Lower lobe of right lung (tissue), 2 donors: Measurements from ENCODE around the gene MLLT10. TPM values are rescaled to one million over a fixed set of nuclear protein-coding genes. Genes with fewer than 3 reads are reported as not detected.

Experiments
- ATAC-seq, 2 donors: fragments of 200-7000 bp; cut with Tn5 transposase; one replicate each; pipeline ENCODE4 v1.9.1; 2020 to 2022; ENCODE audit warnings: mild to moderate bottlenecking in 2 of 2, moderate library complexity in 2 of 2
- DNase-seq: peaks from one replicate; pipeline ENCODE4 v3.0.0-alpha.2; 2020
- H3K27ac ChIP-seq: fragments of 200-600 bp; one replicate; pipeline ENCODE4 v1.8.0; 2022
- H3K27me3 ChIP-seq: fragments of 200-600 bp; one replicate; pipeline ENCODE4 v1.8.0; 2022; ENCODE audit warnings: low read depth
- H3K36me3 ChIP-seq: fragments of 200-600 bp; one replicate; pipeline ENCODE4 v1.8.0; 2022; ENCODE audit warnings: mild to moderate bottlenecking
- H3K4me1 ChIP-seq: fragments of 200-600 bp; one replicate; pipeline ENCODE4 v1.8.0; 2022
- H3K4me3 ChIP-seq: fragments of 200-600 bp; one replicate; pipeline ENCODE4 v1.8.0; 2022; ENCODE audit warnings: mild to moderate bottlenecking
- H3K9me3 ChIP-seq: fragments of 200-600 bp; one replicate; pipeline ENCODE4 v1.8.0; 2022
- intact Hi-C: fragments of 100-400 bp; cut with DNase I; formaldehyde crosslinking; loops from one replicate; pipeline ENCODE4 v1.11.0; 2022
- total RNA-seq: library from RNA; stranded (reverse); fragmentation: NEBNext Ultra II Directional; extraction: Animal tissue kit (Norgen Biotek cat#: 25700); gene quantifications from one replicate; pipeline ENCODE4 v1.2.1, GENCODE V29; 2021
- TF ChIP-seq, protein P1 (sequence below): fragments of 200-600 bp; IDR thresholded peaks from one replicate; pipeline ENCODE4 v1.8.0; 2022; ENCODE audit warnings: antibody characterized with exemption, mild to moderate bottlenecking
- donor health status: DM: no; HTN: yes; CAD: no; lungs with severe emphysema.

The MLLT10 gene
- total RNA-seq, 1 donor from 2014 or later, result 48.8 TPM

DNA sequence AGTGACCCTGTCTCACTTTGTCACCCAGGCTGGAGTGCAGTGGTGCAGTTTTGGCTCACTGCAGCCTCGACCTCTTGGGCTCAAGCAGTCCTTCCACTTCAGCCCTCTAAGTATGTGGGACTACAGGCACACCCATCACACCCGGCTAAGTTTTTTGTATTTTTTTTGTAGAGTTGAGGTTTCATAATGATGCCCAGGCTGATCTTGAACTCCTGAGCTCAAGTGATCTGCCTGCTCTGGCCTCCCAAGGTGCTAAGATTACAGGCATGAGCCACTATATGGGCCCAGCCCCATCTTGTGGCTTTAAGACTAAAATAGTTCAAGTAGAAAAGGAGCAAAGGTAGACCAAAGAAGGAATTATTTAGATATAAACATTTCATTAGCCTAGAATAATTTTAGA lies 65.5 kb downstream of the MLLT10 start:
- H3K4me1 ChIP-seq, result peaks cover 11% of the 10 kb centered on the region
- no peak overlapping the region for H3K4me3 ChIP-seq
- no peak overlapping the region for H3K27ac ChIP-seq
- peaks cover 4% of the 10 kb centered on the region for H3K36me3 ChIP-seq
- H3K9me3 ChIP-seq, result no peaks in the 10 kb centered on the region
- DNase-seq (no peak), ATAC-seq (peak; percentile 82 to 88)
- intact Hi-C loops, result no loop called here
- no peaks in the 10 kb centered on the region for H3K27me3 ChIP-seq
- TF ChIP-seq, protein P1, sequence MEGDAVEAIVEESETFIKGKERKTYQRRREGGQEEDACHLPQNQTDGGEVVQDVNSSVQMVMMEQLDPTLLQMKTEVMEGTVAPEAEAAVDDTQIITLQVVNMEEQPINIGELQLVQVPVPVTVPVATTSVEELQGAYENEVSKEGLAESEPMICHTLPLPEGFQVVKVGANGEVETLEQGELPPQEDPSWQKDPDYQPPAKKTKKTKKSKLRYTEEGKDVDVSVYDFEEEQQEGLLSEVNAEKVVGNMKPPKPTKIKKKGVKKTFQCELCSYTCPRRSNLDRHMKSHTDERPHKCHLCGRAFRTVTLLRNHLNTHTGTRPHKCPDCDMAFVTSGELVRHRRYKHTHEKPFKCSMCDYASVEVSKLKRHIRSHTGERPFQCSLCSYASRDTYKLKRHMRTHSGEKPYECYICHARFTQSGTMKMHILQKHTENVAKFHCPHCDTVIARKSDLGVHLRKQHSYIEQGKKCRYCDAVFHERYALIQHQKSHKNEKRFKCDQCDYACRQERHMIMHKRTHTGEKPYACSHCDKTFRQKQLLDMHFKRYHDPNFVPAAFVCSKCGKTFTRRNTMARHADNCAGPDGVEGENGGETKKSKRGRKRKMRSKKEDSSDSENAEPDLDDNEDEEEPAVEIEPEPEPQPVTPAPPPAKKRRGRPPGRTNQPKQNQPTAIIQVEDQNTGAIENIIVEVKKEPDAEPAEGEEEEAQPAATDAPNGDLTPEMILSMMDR, result no peak

DNA sequence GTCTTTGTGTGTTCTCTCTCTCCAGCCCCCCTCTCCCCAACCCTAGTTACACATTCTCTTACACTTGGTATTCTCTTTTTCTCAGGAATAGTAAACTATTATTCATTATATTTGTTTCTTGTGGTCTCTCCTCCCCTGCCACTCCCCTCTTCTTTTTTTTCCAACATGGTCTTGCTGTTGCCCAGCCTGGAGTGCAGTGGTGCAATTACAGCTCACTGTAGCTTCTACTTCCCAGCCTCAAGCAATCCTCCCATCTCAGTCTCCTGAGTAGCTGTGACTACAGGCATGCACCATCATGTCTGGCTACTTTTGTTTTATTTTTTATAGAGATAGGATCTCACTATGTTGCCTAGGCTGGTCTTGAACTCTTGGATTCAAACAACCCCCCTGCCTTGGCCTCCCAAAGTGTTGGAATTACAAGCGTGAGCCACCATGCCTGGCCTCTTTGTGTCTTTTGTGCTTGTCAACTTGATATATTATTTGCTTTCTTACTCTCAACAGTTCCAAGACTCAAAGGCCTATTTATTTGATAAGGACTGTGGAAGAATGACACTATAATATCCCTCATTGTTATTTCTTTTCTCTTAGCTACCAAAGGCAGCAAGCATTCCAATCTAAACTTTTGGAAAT lies 66.9 kb downstream of the MLLT10 start:
- DNase-seq, result no peak
- TF ChIP-seq, protein P1, result no peak
- peaks cover 6% of the 10 kb centered on the region for H3K36me3 ChIP-seq
- H3K4me3 ChIP-seq, result no peak overlapping the region
- H3K27me3 ChIP-seq, result no peaks in the 10 kb centered on the region
- H3K27ac ChIP-seq, result no peak overlapping the region
- H3K9me3 ChIP-seq, result no peaks in the 10 kb centered on the region
- H3K4me1 ChIP-seq, result peaks cover 11% of the 10 kb centered on the region
- no peak for ATAC-seq
- intact Hi-C loops, result loop anchor here (10.0 kb wide), 1 partner anchor 106 kb away; no protein-coding TSS in a partner anchor

DNA sequence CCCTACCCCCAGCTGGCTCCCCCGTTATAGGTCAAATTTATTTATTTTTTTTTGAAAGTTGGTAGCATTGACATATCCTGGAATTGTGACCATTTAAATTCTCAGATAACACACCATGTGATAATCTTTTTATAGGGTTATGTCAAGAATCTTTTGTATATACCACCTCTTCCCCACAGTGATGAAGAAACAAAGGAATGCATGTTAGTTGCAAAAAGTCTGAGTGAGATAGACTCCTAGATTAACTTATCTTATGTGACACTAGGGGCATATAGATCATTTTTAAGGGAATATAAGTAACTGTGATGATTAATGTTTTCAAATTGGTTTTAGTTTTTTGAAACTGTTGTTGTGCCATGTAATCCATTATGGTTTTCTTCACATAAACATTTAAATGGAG lies 68.3 kb downstream of the MLLT10 start:
- peaks cover 10% of the 10 kb centered on the region for H3K36me3 ChIP-seq
- ATAC-seq (no peak), DNase-seq (no peak)
- H3K27ac ChIP-seq, result no peak overlapping the region
- H3K27me3 ChIP-seq, result no peaks in the 10 kb centered on the region
- intact Hi-C loops, result loop anchor here (10.0 kb wide), 1 partner anchor 108 kb away; no protein-coding TSS in a partner anchor
- H3K4me1 ChIP-seq, result peaks cover 11% of the 10 kb centered on the region
- no peak overlapping the region for H3K4me3 ChIP-seq
- TF ChIP-seq, protein P1, result no peak
- H3K9me3 ChIP-seq, result no peaks in the 10 kb centered on the region

DNA sequence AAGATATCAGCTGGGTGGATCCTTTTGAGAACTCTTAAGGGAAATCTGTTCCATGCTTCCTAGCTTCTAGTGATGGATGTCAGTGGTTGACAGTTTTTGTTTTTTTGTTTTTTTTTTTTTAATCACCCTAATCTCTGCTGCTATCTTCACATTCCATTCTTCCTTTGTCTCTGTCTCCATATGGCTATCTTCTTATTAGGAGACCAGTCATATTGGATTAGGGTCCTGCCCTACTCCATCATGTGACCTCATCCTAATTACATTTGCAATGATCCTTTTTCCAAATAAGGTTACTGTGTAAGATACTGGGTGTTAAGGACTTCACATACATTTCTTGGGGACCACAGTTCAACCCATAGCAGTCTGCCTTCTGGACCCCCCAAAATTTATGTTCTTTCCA lies 69.7 kb downstream of the MLLT10 start:
- no peak for DNase-seq
- intact Hi-C loops, result loop anchor here (10.0 kb wide), 1 partner anchor 109 kb away; no protein-coding TSS in a partner anchor
- Histone ChIP-seq H3K27ac (no peak overlapping the region), H3K36me3 (peaks cover 20% of the 10 kb centered on the region), H3K27me3 (no peaks in the 10 kb centered on the region), H3K4me1 (peaks cover 11% of the 10 kb centered on the region), H3K4me3 (no peak overlapping the region), H3K9me3 (no peaks in the 10 kb centered on the region)
- no peak for ATAC-seq
- TF ChIP-seq, protein P1, result no peak

DNA sequence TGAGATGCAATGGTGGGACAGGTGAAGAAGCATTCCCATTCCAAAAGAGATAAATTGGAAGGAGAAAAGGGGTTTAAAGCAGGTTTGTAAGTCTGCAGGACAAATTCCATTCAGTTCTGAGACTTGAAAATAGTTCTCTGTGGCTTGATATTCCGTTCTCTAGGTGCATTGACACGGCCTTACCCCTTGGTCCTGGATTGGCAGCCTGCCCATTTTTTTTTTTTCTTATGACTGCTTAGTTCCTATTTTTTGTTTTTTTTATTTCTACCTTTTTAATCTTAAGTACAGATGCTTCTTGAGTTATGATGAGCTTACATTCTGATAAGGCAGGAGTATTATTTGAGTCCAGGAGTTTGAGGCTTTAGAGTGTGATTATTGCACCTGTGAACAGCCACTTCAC lies 70.6 kb downstream of the MLLT10 start:
- Histone ChIP-seq H3K36me3 (peaks cover 20% of the 10 kb centered on the region), H3K4me1 (peaks cover 6% of the 10 kb centered on the region), H3K27ac (no peak overlapping the region), H3K27me3 (no peaks in the 10 kb centered on the region), H3K9me3 (no peaks in the 10 kb centered on the region), H3K4me3 (no peak overlapping the region)
- TF ChIP-seq, protein P1, result no peak
- no peak for ATAC-seq
- DNase-seq, result no peak
- intact Hi-C loops, result loop anchor here (10.0 kb wide), 1 partner anchor 110 kb away; no protein-coding TSS in a partner anchor
